ENCODE data around the gene SUFU.
"Not testable (repeated sequence)": the region's sequence is repeated elsewhere in the genome, so short reads cannot be mapped to it uniquely, and the experiment has no call there.

SUFU gene

DNA sequence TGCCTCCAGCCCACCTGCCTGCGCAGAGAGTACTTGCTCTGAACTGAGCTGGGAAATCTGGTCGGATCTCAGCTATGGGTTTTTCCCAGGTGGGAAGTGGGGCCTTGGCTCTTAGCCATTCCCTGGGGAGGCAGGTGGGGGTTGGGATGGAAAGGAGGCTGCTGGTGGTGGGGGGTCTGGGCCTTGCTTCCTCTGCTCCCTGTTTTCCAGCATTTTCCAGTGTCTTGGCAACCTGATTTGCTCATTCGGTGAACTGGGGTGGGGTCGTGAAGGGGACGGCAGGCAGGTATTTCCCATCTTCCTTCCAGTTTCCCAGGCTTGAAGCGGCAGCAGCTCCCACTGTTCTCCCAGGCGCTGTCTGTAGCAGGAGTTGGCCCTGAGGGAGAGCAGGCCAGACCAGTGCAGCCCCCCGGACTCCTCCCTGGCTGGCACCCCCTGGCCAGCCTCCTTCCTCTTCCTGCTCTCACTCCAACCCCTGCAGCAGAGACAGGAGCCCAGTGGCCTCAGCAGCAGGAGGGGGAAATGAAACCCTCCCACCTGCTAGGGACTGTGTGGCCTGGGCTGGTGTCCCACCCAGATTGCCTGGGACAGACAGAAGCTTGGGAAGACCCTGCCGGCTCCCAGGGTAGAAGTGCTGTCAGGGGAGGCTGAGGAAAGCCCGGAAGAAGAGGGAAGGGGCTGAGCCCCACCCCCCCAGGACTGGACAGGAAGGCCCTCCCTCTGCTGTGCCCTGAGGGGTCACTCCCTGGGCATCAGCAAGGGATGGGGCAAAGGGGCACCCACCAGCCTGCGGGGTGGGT is 147.1 kb downstream of the SUFU start:
- DNase-seq (ENCODE audit: low read depth in 2 of 2): no peak

DNA sequence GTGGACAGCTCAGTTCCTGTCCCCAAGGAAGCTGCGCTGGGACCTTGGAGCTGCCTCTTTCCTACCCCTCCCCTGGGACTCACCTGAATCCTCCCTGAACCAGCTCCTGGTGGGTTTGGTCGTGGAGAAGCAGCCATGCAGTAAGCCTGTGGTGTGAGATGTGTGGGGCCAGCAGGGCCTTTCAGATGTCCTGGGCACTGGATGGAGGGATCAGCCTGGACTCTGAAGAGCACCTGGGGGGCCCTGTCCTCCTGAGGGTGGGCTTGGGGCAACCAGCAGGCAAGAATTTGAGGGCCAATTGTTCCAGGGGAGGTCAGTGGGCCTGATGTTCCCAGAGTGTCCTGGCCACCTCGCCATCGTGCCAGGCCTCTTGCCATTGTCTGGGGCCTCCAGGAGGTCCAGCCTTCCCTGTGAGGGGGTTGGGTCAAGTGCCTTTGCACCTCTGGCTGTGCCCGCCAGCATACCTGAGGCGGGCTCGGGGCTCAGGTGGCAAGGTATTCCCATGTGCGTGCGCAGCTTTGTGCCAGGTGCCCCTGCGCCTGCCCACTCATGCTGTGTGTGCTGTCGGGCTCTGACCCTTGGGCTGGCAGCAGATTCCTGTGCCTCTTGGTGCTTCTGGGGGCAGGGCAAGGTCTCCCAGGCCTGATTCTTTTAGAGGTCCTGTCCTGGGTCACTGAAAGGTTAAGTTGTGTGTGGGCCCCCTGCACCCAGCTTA is 147.8 kb downstream of the SUFU start:
- DNase-seq (ENCODE audit: low read depth in 2 of 2): no peak

DNA sequence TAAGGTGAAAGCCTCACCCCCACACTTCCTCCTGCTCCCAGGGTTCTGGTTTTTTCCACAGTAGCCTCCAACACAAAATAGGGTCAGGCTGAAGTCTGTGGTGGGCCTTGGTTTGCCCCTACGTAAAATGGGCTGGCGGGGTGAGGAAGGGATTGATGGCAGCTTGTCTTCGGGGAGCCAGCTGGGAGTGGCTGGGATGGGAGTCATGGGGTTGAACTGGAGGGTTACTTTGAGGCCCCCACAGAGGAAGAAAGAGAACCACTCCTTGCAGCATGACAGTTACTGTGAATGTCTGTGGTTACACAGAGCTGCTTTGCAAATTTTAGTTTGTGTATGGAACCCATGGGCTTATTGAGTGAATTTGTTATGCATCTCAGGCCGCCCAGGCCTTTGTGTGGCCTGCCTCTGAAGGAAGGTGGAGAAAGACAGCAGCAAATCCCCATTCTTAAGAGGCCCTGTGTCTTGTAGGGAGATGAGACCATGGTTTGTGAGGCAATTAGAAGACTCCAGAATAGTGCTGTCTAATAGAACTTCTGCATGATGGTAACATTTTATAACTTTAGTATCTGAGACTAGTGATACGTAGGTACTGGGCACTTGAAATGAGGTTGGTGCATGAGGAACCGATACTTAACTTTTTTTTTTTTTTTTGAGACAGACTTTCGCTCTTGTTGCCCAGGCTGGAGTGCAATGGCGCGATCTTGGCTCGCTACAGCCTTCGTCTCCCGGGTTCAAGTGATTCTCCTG is 148.6 kb downstream of the SUFU start:
- DNase-seq (ENCODE audit: low read depth in 2 of 2): no peak

DNA sequence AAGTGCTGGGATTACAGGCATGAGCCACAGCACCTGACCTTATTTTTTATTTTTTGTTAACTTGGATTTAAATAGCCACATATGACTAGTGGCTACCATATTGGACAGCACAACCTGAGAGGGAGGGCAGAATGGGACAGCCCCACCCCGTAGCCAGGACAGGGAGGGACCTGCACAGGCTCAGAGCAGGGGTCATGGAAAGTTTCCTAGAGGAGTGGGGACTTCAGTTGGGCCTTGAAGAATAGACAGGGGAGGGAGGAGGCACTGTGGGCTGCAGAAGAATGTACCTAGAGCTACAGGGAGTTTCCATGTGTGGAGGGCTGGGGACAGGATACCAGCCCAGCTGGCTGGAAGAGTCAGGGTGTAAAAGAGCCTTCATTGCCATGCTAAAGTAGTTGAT is 149.3 kb downstream of the SUFU start:
- DNase-seq (ENCODE audit: low read depth in 2 of 2): no peak

DNA sequence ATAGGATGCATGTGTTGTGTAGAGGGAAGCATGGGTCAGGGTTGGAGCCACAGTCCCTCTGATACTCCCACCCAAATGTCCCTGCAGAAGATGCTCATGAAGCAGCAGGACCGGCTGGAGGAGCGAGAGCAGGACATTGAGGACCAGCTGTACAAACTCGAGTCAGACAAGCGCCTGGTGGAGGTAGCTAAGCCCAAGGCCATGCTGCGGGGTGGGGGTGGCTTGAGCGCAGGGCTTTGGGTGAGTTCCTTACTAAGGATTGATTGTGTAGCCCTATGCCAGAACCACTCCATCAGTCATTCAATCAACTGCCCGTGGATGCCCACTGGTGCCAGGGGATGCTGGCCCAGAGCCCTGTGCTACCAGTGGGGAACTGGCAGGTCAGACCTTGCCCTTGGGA is 150.8 kb downstream of the SUFU start:
- DNase-seq (ENCODE audit: low read depth in 2 of 2): no peak

DNA sequence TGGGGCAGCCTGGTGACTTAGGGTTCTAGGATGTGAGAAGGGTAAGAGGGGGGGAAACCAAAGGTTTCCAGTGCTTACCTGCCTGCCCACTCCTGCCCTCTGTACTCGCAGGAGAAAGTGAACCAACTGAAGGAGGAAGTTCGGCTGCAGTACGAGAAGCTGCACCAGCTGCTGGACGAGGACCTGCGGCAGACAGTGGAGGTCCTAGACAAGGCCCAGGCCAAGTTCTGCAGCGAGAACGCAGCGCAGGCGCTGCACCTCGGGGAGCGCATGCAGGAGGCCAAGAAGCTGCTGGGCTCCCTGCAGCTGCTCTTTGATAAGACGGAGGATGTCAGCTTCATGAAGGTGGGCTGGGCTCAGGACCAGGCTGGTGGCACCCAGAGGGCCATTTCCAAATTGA is 151.2 kb downstream of the SUFU start:
- DNase-seq (ENCODE audit: low read depth in 2 of 2): no peak

DNA sequence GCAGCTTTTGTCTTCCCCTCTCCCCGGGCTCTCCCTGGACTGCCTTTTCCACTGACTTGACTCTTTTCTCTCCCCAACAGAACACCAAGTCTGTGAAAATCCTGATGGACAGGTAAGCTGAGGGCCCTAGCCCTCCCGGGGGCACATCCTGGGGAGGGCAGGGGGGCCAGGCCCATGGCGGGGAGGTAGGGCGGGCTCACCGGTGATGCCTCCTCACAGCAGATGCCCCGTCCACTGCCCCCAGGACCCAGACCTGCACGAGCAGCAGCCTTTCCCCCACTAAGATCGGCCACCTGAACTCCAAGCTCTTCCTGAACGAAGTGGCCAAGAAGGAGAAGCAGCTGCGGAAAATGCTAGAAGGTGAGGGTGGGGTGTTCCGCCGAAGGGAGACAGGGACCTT is 152.3 kb downstream of the SUFU start:
- no peak for DNase-seq (ENCODE audit: low read depth in 2 of 2)

DNA sequence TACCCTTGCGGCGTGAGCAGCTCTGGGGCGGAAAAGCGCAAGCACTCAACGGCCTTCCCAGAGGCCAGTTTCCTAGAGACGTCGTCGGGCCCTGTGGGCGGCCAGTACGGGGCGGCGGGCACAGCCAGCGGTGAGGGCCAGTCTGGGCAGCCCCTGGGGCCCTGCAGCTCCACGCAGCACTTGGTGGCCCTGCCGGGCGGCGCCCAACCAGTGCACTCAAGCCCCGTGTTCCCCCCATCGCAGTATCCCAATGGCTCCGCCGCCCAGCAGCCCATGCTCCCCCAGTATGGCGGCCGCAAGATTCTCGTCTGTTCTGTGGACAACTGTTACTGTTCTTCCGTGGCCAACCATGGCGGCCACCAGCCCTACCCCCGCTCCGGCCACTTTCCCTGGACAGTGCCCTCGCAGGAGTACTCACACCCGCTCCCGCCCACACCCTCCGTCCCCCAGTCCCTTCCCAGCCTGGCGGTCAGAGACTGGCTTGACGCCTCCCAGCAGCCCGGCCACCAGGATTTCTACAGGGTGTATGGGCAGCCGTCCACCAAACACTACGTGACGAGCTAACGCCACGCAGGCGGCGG is 153.1 kb downstream of the SUFU start:
- DNase-seq (ENCODE audit: low read depth in 2 of 2): no peak

DNA sequence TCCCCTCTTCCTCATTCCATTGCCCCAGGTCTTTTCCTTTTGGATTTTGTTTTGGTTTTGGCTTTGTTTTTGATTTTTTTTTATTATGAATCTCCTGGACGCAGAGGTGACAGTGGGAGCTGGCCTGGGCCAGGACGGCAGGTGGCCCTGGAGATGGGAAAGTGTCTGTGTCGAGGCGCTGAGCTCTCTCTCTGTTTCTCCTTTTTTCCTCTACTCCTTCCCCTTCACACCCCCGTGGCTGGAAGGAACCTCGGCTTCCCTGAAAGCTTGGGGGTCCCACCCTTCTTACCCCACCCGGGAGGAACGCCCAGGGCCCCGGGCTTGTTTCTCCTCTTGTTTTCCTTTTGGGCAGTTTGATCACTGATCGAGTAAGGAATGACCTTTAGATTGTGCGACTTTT is 153.7 kb downstream of the SUFU start:
- DNase-seq (ENCODE audit: low read depth in 2 of 2): no peak

DNA sequence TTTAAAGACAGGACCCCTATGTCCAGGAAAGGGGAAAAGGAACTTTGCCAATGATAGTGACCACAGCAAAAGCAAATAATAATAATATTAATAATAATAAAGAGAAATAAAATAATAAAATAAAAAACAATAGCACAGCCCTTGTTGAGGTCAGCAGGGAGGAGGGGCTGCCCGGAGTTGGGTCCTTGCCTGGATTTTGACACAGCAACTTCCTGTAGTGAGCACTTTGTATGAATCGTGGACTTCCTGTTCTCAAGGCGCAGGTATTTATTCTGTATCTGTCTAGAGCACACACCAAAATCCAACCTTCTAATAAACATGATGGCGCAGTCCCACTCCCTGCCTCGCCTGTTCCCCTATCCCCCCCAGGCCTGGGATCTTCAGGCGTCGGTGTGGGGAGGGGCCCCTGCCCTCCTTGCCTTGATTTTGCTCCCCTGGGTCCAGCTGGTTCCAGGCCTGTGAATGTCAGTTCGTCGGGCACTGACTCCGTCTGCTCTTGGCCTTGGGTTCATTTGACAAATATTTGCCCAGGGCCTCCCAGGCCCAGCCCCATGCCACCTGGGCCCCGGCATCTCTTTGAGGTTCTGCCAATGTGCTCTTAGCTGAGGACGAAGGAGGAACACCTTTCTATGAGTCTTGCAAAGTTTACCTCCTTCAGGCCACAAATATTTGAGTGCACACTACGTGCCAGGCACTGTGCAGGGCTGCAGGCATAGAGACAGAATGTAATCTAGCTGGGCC is 154.4 kb downstream of the SUFU start:
- no peak for DNase-seq (ENCODE audit: low read depth in 2 of 2)

DNA sequence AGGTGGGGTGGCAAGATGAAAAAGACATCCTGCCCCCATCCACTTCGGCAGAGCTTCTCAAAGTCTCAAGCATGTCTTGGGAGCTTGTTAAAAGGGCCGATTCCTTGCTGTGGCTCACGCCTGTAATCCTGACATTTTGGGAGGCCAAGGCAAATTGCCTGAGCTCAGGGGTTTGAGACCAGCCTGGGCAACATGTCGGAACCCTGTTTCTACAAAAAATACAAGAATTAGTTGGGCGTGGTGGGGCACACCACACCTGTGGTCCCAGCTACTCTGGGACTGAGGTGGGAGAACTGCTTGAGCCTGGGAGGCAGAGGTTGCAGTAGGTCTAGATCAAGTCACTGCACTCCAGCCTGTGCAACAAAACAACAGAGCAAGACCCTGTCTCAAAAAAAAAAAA is 155.0 kb downstream of the SUFU start:
- no peak for DNase-seq (ENCODE audit: low read depth in 2 of 2)

DNA sequence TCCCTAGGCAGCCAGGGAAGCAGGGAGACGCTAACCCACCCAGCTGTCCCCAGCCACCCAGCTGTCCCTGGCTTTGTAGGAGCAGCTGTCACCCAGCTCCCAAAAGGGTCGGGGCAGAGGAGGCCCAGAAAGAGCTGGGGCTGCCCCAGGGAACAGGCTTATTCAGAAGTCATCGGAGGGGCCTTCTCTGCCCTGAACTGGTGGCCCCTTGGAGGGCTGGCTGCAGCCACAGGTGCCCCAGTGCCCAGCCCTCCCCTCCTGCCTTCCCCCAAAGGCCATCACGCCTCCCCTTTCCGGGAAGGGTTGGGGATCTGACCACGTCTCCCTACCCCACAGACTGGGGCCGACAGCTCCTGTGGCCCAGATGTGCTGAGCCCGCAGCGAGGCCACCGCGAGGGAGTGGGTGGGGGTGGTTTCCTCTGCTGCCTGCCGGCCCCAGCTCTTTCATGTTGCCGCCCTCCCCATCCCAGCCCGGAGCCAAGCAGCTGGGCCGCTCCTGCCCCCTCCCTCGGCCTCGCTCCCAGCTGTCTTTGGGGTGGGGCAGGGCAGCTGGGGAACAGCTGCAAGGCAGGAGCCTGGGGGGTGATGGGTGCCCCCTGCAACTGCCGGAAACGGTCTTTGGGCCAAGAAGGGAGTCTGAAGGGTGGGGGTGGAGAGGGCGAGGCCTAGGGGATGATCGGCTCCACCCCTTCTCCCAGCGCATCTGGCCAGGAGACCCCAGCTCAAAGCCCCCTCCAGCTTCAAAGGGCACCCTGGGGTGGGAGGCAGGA is 157.3 kb downstream of the SUFU start:
- DNase-seq (ENCODE audit: low read depth in 2 of 2): no peak

DNA sequence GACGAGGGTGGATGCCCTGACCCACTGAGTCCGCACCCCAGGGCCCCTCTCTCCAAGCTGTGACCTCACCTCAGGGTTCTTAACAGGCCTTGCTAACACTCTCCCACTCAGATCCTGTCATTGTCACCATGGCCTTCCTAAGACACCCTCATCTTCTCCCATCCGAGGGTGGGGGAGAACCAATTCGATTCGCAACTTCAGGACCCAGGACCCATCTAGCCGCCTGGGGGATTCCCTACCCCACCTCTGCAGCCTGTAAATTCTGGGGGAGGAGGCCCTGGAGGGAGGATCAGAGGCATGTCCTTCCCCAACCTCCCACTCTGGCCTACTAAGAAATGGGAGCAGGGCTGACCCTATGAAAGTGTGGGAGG is 157.9 kb downstream of the SUFU start:
- DNase-seq (ENCODE audit: low read depth in 2 of 2): no peak

DNA sequence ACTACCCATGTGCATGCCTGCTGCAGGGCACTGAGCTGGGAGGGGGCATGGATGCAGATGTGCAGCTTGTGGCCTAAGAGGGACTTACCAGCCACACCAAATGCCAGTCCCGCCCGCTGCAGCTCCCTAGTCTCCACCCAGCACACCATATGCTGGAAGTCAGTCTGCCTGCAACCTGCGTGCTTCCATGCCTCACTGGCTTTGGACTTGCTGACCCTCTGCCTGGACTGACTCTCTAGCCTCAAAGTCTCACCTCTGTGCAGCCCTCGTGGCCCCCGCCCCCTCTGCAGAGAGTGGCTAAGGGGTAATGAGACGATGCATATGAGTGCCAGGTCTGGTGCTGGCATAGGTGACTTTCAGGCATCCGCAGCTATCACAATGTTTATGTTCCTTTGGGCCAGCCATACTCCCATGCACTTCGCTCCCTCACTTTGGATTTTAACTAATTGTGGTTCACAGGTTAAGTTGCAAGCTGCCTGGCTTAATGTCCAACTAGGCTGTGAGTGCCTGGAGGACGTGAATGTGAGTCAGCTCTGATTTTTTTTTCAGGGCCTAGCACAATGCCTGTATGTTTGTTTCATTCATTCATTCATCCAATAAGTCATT is 162.2 kb downstream of the SUFU start:
- DNase-seq (ENCODE audit: low read depth in 2 of 2): no peak

DNA sequence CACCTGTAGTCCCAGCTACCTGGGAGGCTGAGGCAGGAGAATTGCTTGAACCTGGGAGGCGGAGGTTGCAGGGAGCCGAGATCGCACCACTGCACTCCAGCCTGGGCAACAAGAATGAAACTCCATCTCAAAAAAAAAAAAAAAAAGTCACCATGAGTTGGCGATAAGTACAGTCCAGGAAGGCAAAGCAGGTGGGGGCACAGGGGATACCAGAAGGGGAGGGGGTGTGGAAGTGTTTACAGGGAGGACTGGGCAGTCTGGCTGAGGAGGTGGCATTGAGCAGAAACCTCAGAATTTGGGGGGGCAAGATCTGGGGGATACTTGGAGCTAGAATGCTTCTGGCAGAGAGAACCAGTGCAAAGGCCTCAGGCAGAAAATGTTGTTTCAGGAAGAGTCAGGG is 163.6 kb downstream of the SUFU start:
- not testable (repeated sequence) for DNase-seq (ENCODE audit: low read depth in 2 of 2)

DNA sequence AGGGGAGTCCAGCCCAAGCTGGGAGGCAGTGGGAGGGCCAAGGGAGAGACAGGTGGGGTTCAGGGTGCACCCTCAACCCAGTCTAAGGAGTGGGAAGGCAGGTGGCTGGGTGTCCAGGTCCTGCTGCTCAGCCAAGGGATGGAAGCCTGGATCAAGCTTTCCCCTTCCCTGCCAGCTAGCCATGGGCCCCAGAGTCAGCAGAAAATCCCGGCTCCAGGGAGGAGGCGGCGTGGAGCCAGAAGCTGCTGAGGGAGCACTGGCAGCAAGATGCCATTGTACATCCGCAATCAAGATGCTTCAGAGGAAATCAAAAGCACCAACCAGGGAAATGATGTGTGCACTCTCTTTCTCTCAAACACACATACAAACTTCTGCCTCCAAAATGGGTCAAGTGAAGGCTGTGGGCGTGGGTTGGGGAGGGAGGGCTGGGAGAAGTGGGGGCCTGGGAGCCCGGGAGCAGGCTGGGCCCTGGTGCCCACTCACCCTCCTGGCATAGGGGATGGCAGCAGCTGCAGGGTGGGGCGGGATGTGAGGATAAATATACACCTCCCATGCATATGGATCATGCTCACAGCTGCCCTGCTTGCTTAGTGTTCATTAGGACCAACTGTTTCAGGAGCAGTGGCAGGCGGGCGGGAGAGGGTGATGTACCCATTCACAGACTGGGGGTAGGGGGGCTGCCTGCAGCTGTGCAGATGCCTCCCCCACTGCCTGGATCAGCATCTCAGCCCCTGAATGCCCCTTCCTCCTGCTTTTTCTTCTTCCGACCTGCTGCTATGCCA is 164.7 kb downstream of the SUFU start:
- no peak for DNase-seq (ENCODE audit: low read depth in 2 of 2)

DNA sequence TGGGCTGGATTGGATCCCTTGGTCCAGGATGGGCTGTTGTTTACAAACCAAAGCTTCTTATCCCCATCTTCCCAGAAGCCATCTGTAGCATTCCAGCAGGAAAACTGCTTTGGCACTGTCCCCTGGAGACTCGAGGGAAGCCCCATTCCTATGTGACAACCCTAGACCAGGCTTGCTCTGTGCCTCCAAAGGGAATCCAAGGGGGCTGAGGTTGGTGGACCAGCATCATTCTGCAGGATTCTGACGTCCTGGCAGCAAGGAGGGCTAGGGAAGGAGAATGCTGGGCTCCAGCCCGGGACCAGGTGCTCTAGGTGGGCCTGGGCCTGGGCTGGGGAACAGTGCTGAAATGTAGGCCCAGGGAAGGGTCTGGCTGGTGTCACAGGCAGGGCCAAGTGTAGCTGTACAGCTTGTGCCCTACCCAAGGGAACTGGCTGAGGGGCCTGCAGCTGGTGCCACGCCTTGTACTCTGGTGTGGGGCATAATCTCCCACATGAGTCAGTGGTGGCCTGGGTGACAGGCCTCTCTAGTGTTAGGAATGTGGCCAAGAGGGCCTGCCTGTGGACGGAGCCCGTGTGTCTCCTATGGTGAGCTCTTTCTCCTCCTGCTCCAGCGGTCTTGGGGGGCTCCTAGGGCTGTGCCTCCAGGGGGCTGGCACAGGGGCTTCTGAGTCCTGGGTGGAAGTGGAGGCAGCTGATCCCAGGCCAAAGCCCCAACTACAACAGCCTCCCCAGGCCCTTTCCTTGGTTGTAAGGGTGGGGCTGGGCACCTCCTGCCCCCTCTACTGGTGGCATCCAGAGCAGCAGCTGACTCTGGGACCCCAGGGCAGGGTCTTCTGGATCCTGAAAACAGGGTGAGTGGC is 165.7 kb downstream of the SUFU start:
- no peak for DNase-seq (ENCODE audit: low read depth in 2 of 2)

DNA sequence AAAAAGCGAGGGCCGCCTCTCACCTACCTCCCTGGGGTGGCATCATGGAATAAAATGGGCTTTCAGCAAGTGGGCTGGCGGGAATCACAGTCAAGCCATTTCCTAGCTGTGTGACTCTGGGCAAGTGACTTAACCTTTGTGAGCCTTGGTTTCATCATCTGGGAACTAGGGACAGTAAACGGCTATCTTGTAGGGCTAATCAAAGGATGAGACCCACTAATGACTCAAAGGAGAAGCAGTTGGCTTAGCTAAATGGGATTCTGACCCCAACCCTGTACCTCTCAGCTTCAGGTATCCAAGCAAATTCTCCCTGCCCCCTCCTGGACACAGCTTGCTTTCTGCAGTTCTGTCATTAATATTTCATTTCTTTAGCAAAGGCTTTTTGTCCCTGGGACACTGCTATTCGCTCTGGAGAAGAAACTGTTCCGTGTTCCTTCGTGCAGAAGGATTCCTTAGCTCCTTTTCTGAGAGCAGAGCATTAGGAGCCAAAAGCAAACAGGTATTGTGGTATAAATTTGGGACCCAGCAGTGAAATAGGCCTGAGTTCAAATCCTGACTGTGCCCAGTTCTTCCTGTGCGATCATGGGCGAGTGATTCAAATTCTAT is 166.4 kb downstream of the SUFU start:
- DNase-seq (ENCODE audit: low read depth in 2 of 2): no peak
